Type B pancreatic cell (in vitro differentiated cells): ENCODE results near the gene TEX19. TPM values are rescaled to one million over a fixed set of nuclear protein-coding genes. Genes with fewer than 3 reads are reported as not detected.

Experiments used
- DNase-seq: peaks from one replicate; pipeline ENCODE4 v3.0.0; 2021; ENCODE audit warnings: mixed read lengths; ENCODE audit not compliant: unreplicated experiment; ENCODE audit errors: extremely low spot score
- H3K27ac Mint-ChIP-seq: 2 replicates; pipeline ENCODE4 v1.8.0; 2021; ENCODE audit warnings: mild to moderate bottlenecking, mixed read lengths
- H3K27me3 Mint-ChIP-seq: 2 replicates; pipeline ENCODE4 v1.8.0; 2021; ENCODE audit warnings: mixed read lengths
- H3K36me3 Mint-ChIP-seq: 2 replicates; pipeline ENCODE4 v1.8.0; 2021; ENCODE audit warnings: mixed read lengths
- H3K4me1 Mint-ChIP-seq: one replicate; pipeline ENCODE4 v1.8.0; 2021; ENCODE audit warnings: mixed read lengths; ENCODE audit not compliant: unreplicated experiment
- H3K4me3 Mint-ChIP-seq: 2 replicates; pipeline ENCODE4 v1.8.0; 2021; ENCODE audit warnings: mild to moderate bottlenecking, mixed read lengths
- H3K9me3 Mint-ChIP-seq: 2 replicates; pipeline ENCODE4 v1.8.0; 2021; ENCODE audit warnings: mixed read lengths
- CTCF ChIP-seq: fragments of 200-600 bp; sonication (generic); conservative IDR thresholded peaks from 2 replicates; pipeline ENCODE4 v1.5.0; 2021; ENCODE audit warnings: antibody characterized with exemption, mild to moderate bottlenecking
- total RNA-seq: library from RNA; stranded (reverse); gene quantifications from 2 replicates; pipeline ENCODE4 v1.2.1, GENCODE V29; 2021; ENCODE audit warnings: low replicate concordance

Gene TEX19
- total RNA-seq, 1 donor from 2014 or later, result 0.14 TPM

GRCh38 chr17:82390860-82391435 is 31.9 kb downstream of the TEX19 start:
- H3K4me1 Mint-ChIP-seq, result peaks cover 6% of the 10 kb centered on the region
- no peak for TF ChIP-seq CTCF
- no peak for DNase-seq
- peaks cover 3% of the 10 kb centered on the region for H3K27me3 Mint-ChIP-seq
- H3K4me3 Mint-ChIP-seq, result no peak overlapping the region
- H3K27ac Mint-ChIP-seq, result no peak overlapping the region
- peaks cover 7% of the 10 kb centered on the region for H3K36me3 Mint-ChIP-seq
- H3K9me3 Mint-ChIP-seq, result no peaks in the 10 kb centered on the region

- peaks cover 6% of the 10 kb centered on the region for H3K4me1 Mint-ChIP-seq
- peaks cover 7% of the 10 kb centered on the region for H3K36me3 Mint-ChIP-seq
- H3K9me3 Mint-ChIP-seq, result no peaks in the 10 kb centered on the region
- peaks cover 3% of the 10 kb centered on the region for H3K27me3 Mint-ChIP-seq
- TF ChIP-seq CTCF, result no peak
- no peak for DNase-seq
- no peak overlapping the region for H3K27ac Mint-ChIP-seq
- no peak overlapping the region for H3K4me3 Mint-ChIP-seq
Observed at GRCh38 chr17:82391496-82392066, 32.5 kb downstream of the TEX19 start.

GRCh38 chr17:82392209-82392920 is 33.3 kb downstream of the TEX19 start:
- H3K4me3 Mint-ChIP-seq, result no peak overlapping the region
- H3K27ac Mint-ChIP-seq, result no peak overlapping the region
- H3K9me3 Mint-ChIP-seq, result no peaks in the 10 kb centered on the region
- H3K36me3 Mint-ChIP-seq, result peaks cover 7% of the 10 kb centered on the region
- H3K27me3 Mint-ChIP-seq, result peaks cover 3% of the 10 kb centered on the region
- H3K4me1 Mint-ChIP-seq, result peaks cover 6% of the 10 kb centered on the region
- no peak for DNase-seq
- no peak for TF ChIP-seq CTCF

GRCh38 chr17:82392941-82393340 is 33.9 kb downstream of the TEX19 start:
- Mint-ChIP-seq H3K4me1 (peaks cover 6% of the 10 kb centered on the region), H3K4me3 (no peak overlapping the region), H3K9me3 (no peaks in the 10 kb centered on the region), H3K27ac (no peak overlapping the region), H3K27me3 (no peaks in the 10 kb centered on the region), H3K36me3 (peaks cover 7% of the 10 kb centered on the region)
- DNase-seq, result no peak
- TF ChIP-seq CTCF, result no peak

- no peak for TF ChIP-seq CTCF
- Mint-ChIP-seq H3K4me1 (peaks cover 6% of the 10 kb centered on the region), H3K36me3 (peaks cover 7% of the 10 kb centered on the region), H3K27ac (no peak overlapping the region), H3K4me3 (no peak overlapping the region), H3K9me3 (no peaks in the 10 kb centered on the region), H3K27me3 (no peaks in the 10 kb centered on the region)
- DNase-seq, result no peak
Observed at GRCh38 chr17:82394278-82394677, 35.2 kb downstream of the TEX19 start.
